T-cell (primary cell): ENCODE data around the gene ASPG. TPM values are rescaled to one million over a fixed set of nuclear protein-coding genes. Genes with fewer than 3 reads are reported as not detected.

Source experiments
- ATAC-seq, 4 experiments: fragments of 200-7000 bp in 3 of 4; fragments of 150-1000 bp in 1 of 4; cut with Tn5 transposase; replicated peaks in 1 of 4; 1 replicate in 3 of 4; 2 replicates in 1 of 4; pipeline ENCODE4 v1.10.0; 2021; ENCODE audit warnings: moderate library complexity in 3 of 4, mild to moderate bottlenecking in 2 of 4, moderate number of reproducible peaks in 1 of 4
- CTCF ChIA-PET, 2 donors: fragments of 300-600 bp; sonication (Branson Sonifier 250); formaldehyde crosslinking; loops; one replicate each; lab custom pipeline; 2022; ENCODE audit warnings: antibody characterized with exemption in 2 of 2; lab: Charles Lee
- POLR2A ChIA-PET, 2 donors: fragments of 300-600 bp; sonication (Branson Sonifier 250); formaldehyde crosslinking; loops; one replicate each; lab custom pipeline; 2022; ENCODE audit warnings: antibody characterized with exemption in 2 of 2; lab: Charles Lee
- DNase-seq, 35 experiments: peaks; one replicate each; pipeline versions ENCODE4 v3.0.0 to v3.0.0-alpha.2; 2013 to 2023
- H3K27ac ChIP-seq: one replicate; pipeline ENCODE4 v1.5.1; 2013; ENCODE audit warnings: low read length
- H3K27me3 ChIP-seq, 2 experiments: replicated peaks in 1 of 2; 1 replicate in 1 of 2; 2 replicates in 1 of 2; pipeline versions ENCODE4 v1.6.1 to v1.7.0; 2013; ENCODE audit warnings: low read length in 1 of 2, mixed read lengths in 1 of 2; ENCODE audit not compliant: control insufficient read depth in 2 of 2, insufficient read depth in 2 of 2; ENCODE audit errors: extremely low read depth in 1 of 2
- H3K36me3 ChIP-seq, 2 donors: 1 replicate in 1 of 2; 2 replicates in 1 of 2; pipeline versions ENCODE4 v1.6.1 to v1.7.0; 2013; ENCODE audit warnings: low read length in 1 of 2; ENCODE audit not compliant: control insufficient read depth in 2 of 2, insufficient read depth in 1 of 2; ENCODE audit errors: extremely low read depth in 1 of 2
- H3K4me1 ChIP-seq, 2 experiments: 1 replicate in 1 of 2; 2 replicates in 1 of 2; pipeline versions ENCODE4 v1.6.1 to v1.7.0; 2013; ENCODE audit warnings: low read length in 2 of 2, mixed read lengths in 1 of 2; ENCODE audit not compliant: insufficient read depth in 2 of 2, control insufficient read depth in 1 of 2; ENCODE audit errors: extremely low read depth in 1 of 2
- H3K4me3 ChIP-seq, 2 donors: 1 replicate in 1 of 2; 2 replicates in 1 of 2; pipeline versions ENCODE4 v1.5.1 to v1.7.0; 2013; ENCODE audit warnings: mild to moderate bottlenecking in 2 of 2, low read length in 1 of 2, moderate library complexity in 1 of 2; ENCODE audit not compliant: control insufficient read depth in 1 of 2; ENCODE audit errors: extremely low read depth in 1 of 2
- H3K9me3 ChIP-seq: 2 replicates; pipeline ENCODE4 v1.7.0; 2013
- H3K27ac Mint-ChIP-seq, 2 donors: one replicate each; pipeline ENCODE4 v1.8.0; 2020 to 2021; ENCODE audit warnings: mild to moderate bottlenecking in 2 of 2, mixed read lengths in 2 of 2
- H3K27me3 Mint-ChIP-seq, 2 donors: one replicate each; pipeline ENCODE4 v1.8.0; 2021 to 2022; ENCODE audit warnings: mixed read lengths in 2 of 2
- H3K36me3 Mint-ChIP-seq: one replicate; pipeline ENCODE4 v1.8.0; 2021; ENCODE audit warnings: mixed read lengths
- H3K4me1 Mint-ChIP-seq, 3 donors: one replicate each; pipeline ENCODE4 v1.8.0; 2020 to 2022; ENCODE audit warnings: mixed read lengths in 3 of 3, mild to moderate bottlenecking in 1 of 3
- H3K4me3 Mint-ChIP-seq, 3 donors: one replicate each; pipeline ENCODE4 v1.8.0; 2020 to 2022; ENCODE audit warnings: mild to moderate bottlenecking in 3 of 3, mixed read lengths in 3 of 3, moderate library complexity in 3 of 3
- H3K9me3 Mint-ChIP-seq, 3 donors: one replicate each; pipeline ENCODE4 v1.8.0; 2020 to 2022; ENCODE audit warnings: mixed read lengths in 3 of 3
- WGBS: methylation state at CpG from one replicate; pipeline ENCODE4 v1.1.5; 2013; ENCODE audit warnings: missing lambda C conversion rate; ENCODE audit not compliant: insufficient coverage; 5-methylcytosine and 5-hydroxymethylcytosine counted together
- total RNA-seq, 35 experiments: library from RNA in 6 of 35; stranded (reverse) in 6 of 35; fragments of 120-200 nt in 1 of 35; gene quantifications; one replicate each; pipeline versions ENCODE4 v1.2.1 to v1.2.4 and lab custom pipeline; 2013 to 2026

Gene ASPG
- under 1 TPM in 3 of 5 donors, not detected in 2; 0.26 to 0.57 (median 0.38) TPM for total RNA-seq
- total RNA-seq (2013) = 0.15 TPM
- 0 to 0.45 (median 0.07) reads per million in 29 experiments for total RNA-seq (lab: John Stamatoyannopoulos, UW)

- peak; percentile 34 to 76 (median 56) for ATAC-seq
- H3K27me3 ChIP-seq = peaks cover 0 to 44% of the 10 kb centered on the region in 2 experiments
- H3K4me3 ChIP-seq = no peak within 1 kb of the TSS
- H3K27ac Mint-ChIP-seq = no peak within 1 kb of the TSS
- H3K36me3 ChIP-seq = no peaks in the 10 kb centered on the region
- 31% methylated on average over 33 of the region's 70 CpGs for WGBS
- H3K36me3 Mint-ChIP-seq = no peaks in the 10 kb centered on the region
- no peak within 1 kb of the TSS for H3K27ac ChIP-seq
- ChIA-PET CTCF (interaction anchor here (0.6 kb wide), 3 partner anchors 30 to 277 kb away, joined by 3 to 8 read pairs (median 3); no protein-coding TSS in a partner anchor), POLR2A (no interaction called here)
- H3K4me3 Mint-ChIP-seq = peak within 1 kb of the TSS in 2 of 3 donors; percentile 1 to 51
- no peaks in the 10 kb centered on the region for H3K9me3 ChIP-seq
- peaks cover 15 to 31% of the 10 kb centered on the region in 2 donors for H3K27me3 Mint-ChIP-seq
- DNase-seq = peak in 11 of 35 experiments; percentile 11 to 38 (median 15)
- H3K9me3 Mint-ChIP-seq = no peaks in the 10 kb centered on the region
- peaks cover 0 to 4% (median 3%) of the 10 kb centered on the region in 3 donors for H3K4me1 Mint-ChIP-seq
- H3K4me1 ChIP-seq = peaks cover 0 to 4% of the 10 kb centered on the region in 2 experiments
Measured at GRCh38 chr14:104085032-104085888, at the start of gene ASPG. ASPG (plus strand) TSS chr14:104085700; CDS start chr14:104085771, 71 bp downstream.

DNA sequence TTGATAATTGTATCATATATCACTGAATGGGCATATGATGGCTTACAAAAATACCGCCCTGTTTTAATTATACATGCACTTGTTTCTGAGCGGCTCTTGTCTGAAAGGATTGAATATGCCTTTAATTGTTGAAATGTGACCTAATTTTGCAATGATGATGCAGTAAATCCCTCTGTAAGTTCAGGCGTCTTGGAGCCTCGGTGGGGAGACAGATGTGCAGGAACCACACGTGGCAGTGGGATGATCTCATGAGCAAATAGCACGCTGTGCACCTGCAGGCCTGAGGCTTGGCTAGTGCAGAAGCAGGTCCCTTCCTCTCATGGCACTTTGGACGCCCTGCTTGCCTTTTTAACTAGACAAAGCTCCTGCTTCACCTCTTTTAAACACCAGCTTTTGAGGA, 49.3 kb upstream of the ASPG start:
- Histone ChIP-seq H3K9me3 (no peaks in the 10 kb centered on the region), H3K27ac (no peak overlapping the region), H3K4me3 (no peak overlapping the region), H3K4me1 (no peaks in the 10 kb centered on the region), H3K27me3 (peaks cover 0 to 38% of the 10 kb centered on the region in 2 experiments), H3K36me3 (no peaks in the 10 kb centered on the region)
- WGBS = 64% methylated on average over 4 of the region's 7 CpGs
- H3K36me3 Mint-ChIP-seq = no peaks in the 10 kb centered on the region
- no peak overlapping the region for H3K27ac Mint-ChIP-seq
- no peaks in the 10 kb centered on the region for H3K4me1 Mint-ChIP-seq
- ChIA-PET POLR2A (no interaction called here), CTCF (no interaction called here)
- H3K9me3 Mint-ChIP-seq = no peaks in the 10 kb centered on the region
- H3K27me3 Mint-ChIP-seq = peaks cover 46 to 50% of the 10 kb centered on the region in 2 donors
- ATAC-seq (no peak), DNase-seq (no peak)
- no peak overlapping the region for H3K4me3 Mint-ChIP-seq

GRCh38 chr14:104037074-104037473, 48.4 kb upstream of the ASPG start:
- peaks cover 51 to 53% of the 10 kb centered on the region in 2 donors for H3K27me3 Mint-ChIP-seq
- ATAC-seq = no peak
- 94% methylated on average over 9 of the region's 14 CpGs for WGBS
- H3K4me1 ChIP-seq = no peaks in the 10 kb centered on the region
- no peak for DNase-seq
- ChIA-PET CTCF (no interaction called here), POLR2A (no interaction called here)
- no peaks in the 10 kb centered on the region for H3K9me3 ChIP-seq
- H3K36me3 ChIP-seq = no peaks in the 10 kb centered on the region
- H3K4me1 Mint-ChIP-seq = no peaks in the 10 kb centered on the region
- H3K4me3 ChIP-seq = no peak overlapping the region
- no peak overlapping the region for H3K27ac ChIP-seq
- no peaks in the 10 kb centered on the region for H3K9me3 Mint-ChIP-seq
- peaks cover 0 to 40% of the 10 kb centered on the region in 2 experiments for H3K27me3 ChIP-seq
- H3K36me3 Mint-ChIP-seq = no peaks in the 10 kb centered on the region
- H3K27ac Mint-ChIP-seq = no peak overlapping the region
- H3K4me3 Mint-ChIP-seq = no peak overlapping the region

DNA sequence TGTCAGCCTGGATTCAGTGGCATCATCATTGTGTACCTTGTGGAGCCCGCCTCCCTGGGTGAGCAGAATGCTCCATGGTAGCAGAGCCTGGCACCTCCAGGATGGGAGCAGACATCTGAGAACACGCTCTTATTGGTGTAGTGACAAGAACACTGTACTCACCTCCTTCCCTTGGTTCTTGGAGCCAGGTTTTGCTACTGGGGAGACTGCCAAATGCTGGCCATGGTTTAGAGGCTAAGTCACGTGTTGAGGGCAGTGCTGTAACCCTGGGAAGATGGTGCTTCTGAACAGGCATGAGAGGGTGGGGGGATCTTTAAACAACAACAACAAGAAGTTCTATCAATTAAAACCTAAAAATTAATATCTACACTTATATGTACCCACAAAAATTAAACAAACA, 47.6 kb upstream of the ASPG start:
- peaks cover 44 to 51% of the 10 kb centered on the region in 2 donors for H3K27me3 Mint-ChIP-seq
- no peak for ATAC-seq

DNA sequence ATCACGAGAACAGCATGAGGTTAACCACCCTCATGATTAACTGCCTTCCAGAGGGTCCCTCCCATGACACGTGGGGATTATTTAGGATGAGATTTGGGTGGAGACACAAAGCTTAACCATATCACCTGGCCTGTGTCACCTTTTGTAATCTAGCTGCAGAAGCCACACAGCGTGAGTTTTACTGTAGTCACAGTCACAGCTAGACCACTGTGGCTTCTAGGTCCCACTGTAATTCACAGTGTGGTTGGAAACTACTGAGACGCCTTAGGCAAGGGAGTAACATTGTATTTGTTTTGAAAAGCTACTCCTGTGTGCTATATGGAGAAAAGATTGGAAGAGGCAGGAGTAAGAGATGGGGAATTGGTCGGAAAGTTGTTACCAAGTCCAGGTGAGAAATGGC, 46.3 kb upstream of the ASPG start:
- Mint-ChIP-seq H3K9me3 (no peaks in the 10 kb centered on the region), H3K27me3 (peaks cover 40 to 45% of the 10 kb centered on the region in 2 donors)
- ATAC-seq = no peak

More for the DNA sequence above, 47.6 kb upstream of the ASPG start:
- Histone ChIP-seq H3K9me3 (no peaks in the 10 kb centered on the region), H3K4me1 (no peaks in the 10 kb centered on the region), H3K27me3 (peaks cover 0 to 43% of the 10 kb centered on the region in 2 experiments), H3K27ac (no peak overlapping the region), H3K36me3 (no peaks in the 10 kb centered on the region), H3K4me3 (no peak overlapping the region)
- H3K4me3 Mint-ChIP-seq = no peak overlapping the region
- no peaks in the 10 kb centered on the region for H3K4me1 Mint-ChIP-seq
- ChIA-PET POLR2A (no interaction called here), CTCF (no interaction called here)
- H3K9me3 Mint-ChIP-seq = no peaks in the 10 kb centered on the region
- no peak for DNase-seq
- peak overlapping the region in 1 of 2 donors; percentile 66 for H3K27ac Mint-ChIP-seq
- WGBS = 67% methylated on average over 2 of the region's 3 CpGs
- H3K36me3 Mint-ChIP-seq = no peaks in the 10 kb centered on the region

DNA sequence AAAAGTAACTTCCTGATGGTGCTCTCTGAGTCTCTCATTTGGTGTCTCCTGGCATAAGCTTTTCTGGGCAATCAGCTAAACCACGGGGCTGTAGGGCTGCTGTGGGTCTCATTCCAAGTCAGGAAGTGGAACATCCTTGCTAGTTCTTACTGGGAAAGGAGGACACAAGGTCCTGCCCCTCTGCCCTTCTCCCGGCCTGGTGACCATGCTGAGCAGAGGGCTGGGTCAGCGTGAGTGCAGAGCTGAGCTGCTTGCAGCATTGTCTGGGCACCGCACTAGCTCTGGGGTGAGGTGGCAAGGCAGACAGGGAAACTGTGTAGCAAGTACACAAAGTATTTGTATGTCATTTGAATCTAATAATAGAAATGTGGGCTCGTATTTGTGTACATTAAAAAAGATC, 45.0 kb upstream of the ASPG start:
- Histone ChIP-seq H3K27ac (no peak overlapping the region), H3K9me3 (no peaks in the 10 kb centered on the region), H3K27me3 (peaks cover 0 to 38% of the 10 kb centered on the region in 2 experiments), H3K4me1 (no peaks in the 10 kb centered on the region), H3K4me3 (no peak overlapping the region), H3K36me3 (no peaks in the 10 kb centered on the region)
- no peak overlapping the region for H3K27ac Mint-ChIP-seq
- no peaks in the 10 kb centered on the region for H3K4me1 Mint-ChIP-seq
- H3K4me3 Mint-ChIP-seq = no peak overlapping the region
- H3K27me3 Mint-ChIP-seq = peaks cover 35 to 45% of the 10 kb centered on the region in 2 donors
- ATAC-seq (no peak), DNase-seq (no peak)
- no peaks in the 10 kb centered on the region for H3K36me3 Mint-ChIP-seq
- WGBS = 62% methylated on average over 4 of the region's 5 CpGs
- ChIA-PET CTCF (no interaction called here), POLR2A (no interaction called here)
- H3K9me3 Mint-ChIP-seq = no peaks in the 10 kb centered on the region

More for the DNA sequence above, 46.3 kb upstream of the ASPG start:
- H3K4me3 Mint-ChIP-seq = no peak overlapping the region
- POLR2A ChIA-PET = no interaction called here
- Histone ChIP-seq H3K9me3 (no peaks in the 10 kb centered on the region), H3K27me3 (peaks cover 0 to 43% of the 10 kb centered on the region in 2 experiments), H3K4me1 (no peaks in the 10 kb centered on the region), H3K27ac (no peak overlapping the region), H3K4me3 (no peak overlapping the region), H3K36me3 (no peaks in the 10 kb centered on the region)
- no peak overlapping the region for H3K27ac Mint-ChIP-seq
- DNase-seq = no peak
- CTCF ChIA-PET = no interaction called here
- no peaks in the 10 kb centered on the region for H3K4me1 Mint-ChIP-seq
- H3K36me3 Mint-ChIP-seq = no peaks in the 10 kb centered on the region
- WGBS = 66% methylated on average over 2 of the region's 5 CpGs
